GM21737 (cell line): ENCODE data around the gene IL18RAP.

Source experiments
- ATAC-seq: cut with Tn5 transposase; IDR thresholded peaks from one replicate; pipeline ENCODE4 v1.9.1; 2021; ENCODE audit warnings: mild to moderate bottlenecking, moderate library complexity; ENCODE audit not compliant: unreplicated experiment

IL18RAP gene

DNA sequence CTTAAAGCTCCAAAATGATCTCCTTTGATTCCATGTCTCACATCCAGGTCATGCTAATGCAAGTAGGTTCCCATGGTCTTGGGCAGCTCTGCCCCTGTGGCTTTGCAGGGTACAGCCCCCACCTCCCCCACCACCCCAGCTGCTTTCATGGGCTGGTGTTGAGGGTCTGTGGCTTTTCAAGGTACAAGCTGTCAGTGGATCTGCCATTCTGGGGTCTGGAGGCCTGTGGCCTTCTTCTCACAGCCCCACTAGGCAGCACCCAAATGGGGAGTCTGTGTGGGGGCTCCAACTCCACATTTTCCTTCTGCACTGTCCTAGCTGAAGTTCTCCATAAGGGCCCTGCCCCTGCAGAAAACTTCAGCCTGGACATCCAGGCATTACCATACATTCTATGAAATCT is 69.0 kb downstream of the IL18RAP start:
- no peak for ATAC-seq

GRCh38 chr2:102494570-102494969 is 71.6 kb downstream of the IL18RAP start:
- no peak for ATAC-seq

- no peak for ATAC-seq
These were observed 75.5 kb downstream of the IL18RAP start for GRCh38 chr2:102498414-102498813.

DNA sequence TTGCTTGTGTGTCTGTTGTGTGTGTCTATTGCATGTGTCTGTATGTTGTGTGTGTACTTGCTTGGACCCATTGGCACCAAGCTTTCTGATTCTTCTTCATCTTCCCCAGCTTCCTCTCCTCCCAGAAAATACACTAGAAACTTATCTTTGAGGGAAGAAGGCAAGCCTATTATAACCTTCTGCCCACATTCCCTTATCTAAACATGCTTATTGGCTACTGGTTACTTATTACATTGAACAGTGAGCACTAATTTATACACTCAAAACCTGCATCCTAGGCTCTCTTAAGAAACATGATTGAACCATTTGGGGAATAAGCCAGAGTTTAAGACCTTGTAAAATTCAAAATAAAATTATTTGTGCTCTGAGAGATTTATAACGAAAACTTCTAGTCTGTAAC is 76.6 kb downstream of the IL18RAP start:
- no peak for ATAC-seq
